Upper lobe of left lung (tissue), 4 donors: ENCODE data around the gene MYO18A.

Experiments used
- EP300 ChIP-seq, 4 donors: sonication (generic); formaldehyde crosslinking; IDR thresholded peaks; one replicate each; pipeline ENCODE4 v1.5.1; 2017; ENCODE audit warnings: antibody characterized with exemption in 4 of 4, control low read depth in 2 of 4
- POLR2A ChIP-seq, 4 donors: fragments of 450-650 bp; IDR thresholded peaks; one replicate each; pipeline ENCODE4 v1.5.1; 2016 to 2017; ENCODE audit warnings: antibody characterized with exemption in 4 of 4, mild to moderate bottlenecking in 2 of 4
- POLR2AphosphoS5 ChIP-seq, 2 donors: sonication (generic); formaldehyde crosslinking; IDR thresholded peaks; one replicate each; pipeline ENCODE4 v1.5.1; 2017; ENCODE audit warnings: antibody characterized with exemption in 2 of 2
- TF ChIP-seq, protein P1 (sequence below), 6 experiments: fragments of 450-650 bp in 4 of 6; fragments of 200-600 bp in 2 of 6; sonication (generic) in 2 of 6; IDR thresholded peaks; one replicate each; pipeline ENCODE4 v1.5.1; 2016 to 2019; ENCODE audit warnings: antibody characterized with exemption in 6 of 6

- TF ChIP-seq, protein P1, sequence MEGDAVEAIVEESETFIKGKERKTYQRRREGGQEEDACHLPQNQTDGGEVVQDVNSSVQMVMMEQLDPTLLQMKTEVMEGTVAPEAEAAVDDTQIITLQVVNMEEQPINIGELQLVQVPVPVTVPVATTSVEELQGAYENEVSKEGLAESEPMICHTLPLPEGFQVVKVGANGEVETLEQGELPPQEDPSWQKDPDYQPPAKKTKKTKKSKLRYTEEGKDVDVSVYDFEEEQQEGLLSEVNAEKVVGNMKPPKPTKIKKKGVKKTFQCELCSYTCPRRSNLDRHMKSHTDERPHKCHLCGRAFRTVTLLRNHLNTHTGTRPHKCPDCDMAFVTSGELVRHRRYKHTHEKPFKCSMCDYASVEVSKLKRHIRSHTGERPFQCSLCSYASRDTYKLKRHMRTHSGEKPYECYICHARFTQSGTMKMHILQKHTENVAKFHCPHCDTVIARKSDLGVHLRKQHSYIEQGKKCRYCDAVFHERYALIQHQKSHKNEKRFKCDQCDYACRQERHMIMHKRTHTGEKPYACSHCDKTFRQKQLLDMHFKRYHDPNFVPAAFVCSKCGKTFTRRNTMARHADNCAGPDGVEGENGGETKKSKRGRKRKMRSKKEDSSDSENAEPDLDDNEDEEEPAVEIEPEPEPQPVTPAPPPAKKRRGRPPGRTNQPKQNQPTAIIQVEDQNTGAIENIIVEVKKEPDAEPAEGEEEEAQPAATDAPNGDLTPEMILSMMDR (IDR thresholded peaks at IDR 0.05): no peak
- TF ChIP-seq POLR2AphosphoS5 (IDR thresholded peaks at IDR 0.05) (no peak), EP300 (IDR thresholded peaks at IDR 0.05) (no peak), POLR2A (IDR thresholded peaks at IDR 0.05) (no peak)
Measured at GRCh38 chr17:29109477-29110371, 70.5 kb downstream of the MYO18A start.
